NK-92 (cell line): ENCODE data around the gene SMIM12.

Experiments
- DNase-seq: peaks from one replicate; lab custom pipeline; 2025; ENCODE audit not compliant: unreplicated experiment; lab: John Stamatoyannopoulos, UW

SMIM12 gene, protein sequence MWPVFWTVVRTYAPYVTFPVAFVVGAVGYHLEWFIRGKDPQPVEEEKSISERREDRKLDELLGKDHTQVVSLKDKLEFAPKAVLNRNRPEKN

GRCh38 chr1:34859446-34860200 is at the start of gene SMIM12:
TSS of gene SMIM12 (minus strand) at chr1:34859749. CDS start at chr1:34855977, 3,772 bp downstream.
- no peak for DNase-seq

- no peak for DNase-seq
Observed at GRCh38 chr1:34908369-34908768, 48.8 kb upstream of the SMIM12 start.

GRCh38 chr1:34907487-34908090 is 48.0 kb upstream of the SMIM12 start:
- DNase-seq, result no peak

DNA sequence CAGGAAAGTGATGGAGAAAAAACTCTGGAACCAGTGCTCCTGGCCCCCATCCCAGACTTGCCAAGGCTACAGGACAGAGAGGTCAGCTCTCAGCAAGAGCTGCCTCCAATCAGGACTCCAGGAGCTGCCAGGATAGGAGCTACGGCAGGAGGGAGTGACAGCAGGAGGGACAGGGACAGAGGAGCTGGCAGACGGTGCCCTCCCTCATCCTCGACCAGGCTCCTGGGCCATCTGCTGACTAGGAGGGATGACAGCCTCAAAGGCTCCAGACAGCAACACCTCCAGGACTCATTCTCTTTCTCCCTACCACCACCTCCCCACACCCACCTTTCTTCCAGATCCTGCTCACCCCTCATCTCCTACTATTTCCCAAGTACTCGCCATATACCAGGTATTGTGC is 47.2 kb upstream of the SMIM12 start:
- no peak for DNase-seq

DNA sequence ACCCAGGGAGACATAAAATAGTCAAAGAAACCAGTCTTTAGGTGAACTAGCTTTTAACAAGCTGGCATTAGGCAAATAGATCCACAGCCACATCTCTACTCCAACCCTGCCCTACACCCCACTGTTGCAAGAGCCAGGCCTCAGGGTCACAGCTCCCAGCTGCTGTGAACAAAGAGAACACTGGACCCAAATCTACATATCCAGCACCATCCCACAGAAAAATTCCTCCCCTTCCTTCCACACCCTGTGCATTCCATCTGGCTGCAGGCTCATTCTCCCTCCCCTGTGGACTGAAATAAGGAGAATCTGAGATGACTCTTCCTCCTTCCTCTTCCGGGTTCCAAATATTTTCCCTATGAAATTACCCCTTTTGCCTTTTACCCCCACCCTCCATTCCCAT is 46.7 kb upstream of the SMIM12 start:
- no peak for DNase-seq

GRCh38 chr1:34905098-34905459 is 45.5 kb upstream of the SMIM12 start:
- DNase-seq, result no peak

- DNase-seq, result no peak
Observed at GRCh38 chr1:34904236-34905097, 44.9 kb upstream of the SMIM12 start.

- no peak for DNase-seq
Observed at GRCh38 chr1:34901919-34902318, 42.4 kb upstream of the SMIM12 start.

- DNase-seq, result no peak
Observed at GRCh38 chr1:34900775-34901502, 41.4 kb upstream of the SMIM12 start.

DNA sequence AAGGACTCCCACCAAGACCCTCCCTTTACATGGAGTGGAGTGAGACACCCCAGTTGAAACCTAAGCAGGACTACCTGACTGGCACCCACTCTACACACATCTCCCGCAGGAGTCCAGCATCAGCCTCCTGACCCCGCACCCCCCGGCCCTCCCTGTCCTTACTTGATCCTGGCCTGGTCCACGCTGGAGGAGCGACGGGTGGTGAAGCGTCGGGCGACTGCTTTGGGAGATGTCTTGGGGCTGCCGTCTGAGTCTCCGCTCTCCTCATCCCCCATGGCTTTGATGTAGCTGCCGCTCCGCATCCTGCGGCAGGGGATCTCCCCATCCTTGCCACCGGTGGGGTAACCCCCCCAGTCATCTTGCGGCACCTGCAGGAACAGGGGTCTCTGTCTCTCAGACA is 40.4 kb upstream of the SMIM12 start:
- no peak for DNase-seq

- DNase-seq, result no peak
Observed at GRCh38 chr1:34899471-34899870, 39.9 kb upstream of the SMIM12 start.

- DNase-seq, result no peak
Observed at GRCh38 chr1:34898330-34898761, 38.8 kb upstream of the SMIM12 start.

GRCh38 chr1:34896612-34897011 is 37.1 kb upstream of the SMIM12 start:
- DNase-seq, result no peak

- DNase-seq, result no peak
Observed at GRCh38 chr1:34889705-34890104, 30.2 kb upstream of the SMIM12 start.

DNA sequence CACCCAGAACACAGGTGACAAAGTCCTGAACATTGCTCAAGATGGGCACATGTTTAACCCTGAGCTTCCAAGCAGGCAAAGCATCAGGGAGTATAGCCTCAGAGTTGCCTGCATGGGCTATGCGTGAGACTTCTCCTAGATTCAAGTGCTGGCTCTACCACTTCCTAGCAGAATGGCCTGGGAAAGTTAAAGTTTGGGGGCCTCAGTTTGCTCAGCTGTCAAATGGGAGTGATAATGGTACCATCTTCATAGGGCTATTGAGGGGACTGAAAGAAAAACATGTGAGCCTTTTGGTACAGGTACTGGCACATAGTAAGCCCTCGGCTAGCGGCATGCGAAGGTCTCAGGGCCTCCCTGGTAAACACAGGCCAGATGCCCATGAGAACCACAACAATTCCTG is 28.0 kb upstream of the SMIM12 start:
- no peak for DNase-seq

- no peak for DNase-seq
Observed at GRCh38 chr1:34885405-34886247, 26.1 kb upstream of the SMIM12 start.

GRCh38 chr1:34884961-34885360 is 25.4 kb upstream of the SMIM12 start:
- no peak for DNase-seq

DNA sequence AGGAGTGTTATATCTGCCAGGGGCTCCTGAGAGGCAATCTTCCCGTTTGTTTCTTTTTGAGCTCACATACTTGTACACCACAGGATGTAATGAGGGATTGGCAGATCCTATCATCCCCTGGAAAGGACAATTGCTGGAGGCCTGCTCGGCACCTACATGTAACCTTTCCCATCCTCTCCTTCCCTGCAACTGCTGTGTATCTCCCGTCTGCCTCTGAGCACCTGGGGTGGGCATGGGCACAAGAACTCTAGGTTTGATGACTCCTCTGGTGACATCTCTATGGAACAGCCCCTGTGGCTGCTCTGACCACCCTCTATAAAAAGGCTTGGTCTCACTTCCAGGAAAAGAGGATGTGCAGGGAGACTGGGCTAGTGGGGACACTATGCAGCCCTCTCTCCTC is 25.0 kb upstream of the SMIM12 start:
- no peak for DNase-seq

DNA sequence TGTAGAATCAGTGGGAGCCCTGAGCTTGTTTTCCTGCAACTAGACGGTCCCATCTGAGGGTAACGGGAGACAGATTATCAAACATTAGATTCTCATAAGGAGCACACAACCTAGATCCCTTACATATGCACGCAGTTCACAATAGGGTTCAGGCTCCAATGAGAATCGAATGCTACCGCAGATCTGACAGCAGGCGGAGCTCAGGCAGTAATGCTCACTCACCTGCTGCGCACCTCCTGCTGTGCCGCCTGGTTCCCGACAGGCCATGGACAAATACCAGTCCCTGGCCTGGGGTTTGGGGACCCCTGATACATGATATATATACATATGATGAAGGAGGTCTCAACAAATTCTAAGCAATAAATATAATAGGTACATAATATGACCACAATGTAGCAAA is 19.7 kb upstream of the SMIM12 start:
- DNase-seq, result no peak

DNA sequence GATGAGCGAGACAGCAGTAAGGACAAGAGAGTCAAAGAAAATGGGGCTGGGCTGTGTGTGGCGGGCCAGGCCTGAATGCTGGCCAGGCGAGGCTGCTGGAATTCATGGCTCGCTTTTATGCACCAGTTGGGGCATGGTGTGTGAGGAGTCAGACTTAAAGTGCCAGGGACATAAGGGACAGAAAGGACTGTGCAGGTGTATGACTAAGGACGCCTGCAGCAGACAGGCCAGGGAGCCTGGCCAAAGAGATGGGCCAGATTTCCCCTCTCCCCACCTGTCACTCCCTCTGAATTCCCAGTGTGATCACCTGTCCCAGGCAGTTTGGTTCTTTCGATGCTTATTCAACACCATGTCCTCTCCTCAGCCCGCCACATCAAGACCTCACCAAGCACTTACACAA is 16.9 kb upstream of the SMIM12 start:
- no peak for DNase-seq
